Endothelial cell (in vitro differentiated cells): Measurements from ENCODE around the gene DPH1. TPM values are rescaled to one million over a fixed set of nuclear protein-coding genes. Genes with fewer than 3 reads are reported as not detected.

ENCODE experiments used
- DNase-seq: peaks from one replicate; pipeline ENCODE4 v3.0.0; 2021; ENCODE audit warnings: low spot score
- H3K27ac Mint-ChIP-seq: one replicate; pipeline ENCODE4 v1.8.0; 2021; ENCODE audit warnings: mixed read lengths, inconsistent platforms; ENCODE audit not compliant: unreplicated experiment
- H3K27me3 Mint-ChIP-seq: one replicate; pipeline ENCODE4 v1.8.0; 2021; ENCODE audit warnings: mild to moderate bottlenecking, moderate library complexity, mixed read lengths, inconsistent platforms; ENCODE audit not compliant: unreplicated experiment
- H3K36me3 Mint-ChIP-seq: one replicate; pipeline ENCODE4 v1.8.0; 2021; ENCODE audit warnings: mild to moderate bottlenecking, low read depth, mixed read lengths, inconsistent platforms; ENCODE audit not compliant: unreplicated experiment
- H3K4me1 Mint-ChIP-seq: one replicate; pipeline ENCODE4 v1.8.0; 2021; ENCODE audit warnings: mild to moderate bottlenecking, mixed read lengths, inconsistent platforms; ENCODE audit not compliant: unreplicated experiment
- H3K4me3 Mint-ChIP-seq: one replicate; pipeline ENCODE4 v1.8.0; 2021; ENCODE audit warnings: mild to moderate bottlenecking, mixed read lengths, inconsistent platforms; ENCODE audit not compliant: unreplicated experiment
- H3K9me3 Mint-ChIP-seq: one replicate; pipeline ENCODE4 v1.8.0; 2021; ENCODE audit warnings: mixed read lengths, inconsistent platforms; ENCODE audit not compliant: unreplicated experiment
- CTCF ChIP-seq: fragments of 200-600 bp; sonication (generic); IDR thresholded peaks from one replicate; pipeline ENCODE4 v1.5.0; 2021; ENCODE audit warnings: antibody characterized with exemption; ENCODE audit not compliant: unreplicated experiment
- total RNA-seq: library from RNA; stranded (reverse); fragmentation: NEBNext Ultra II Directional; extraction: Animal tissue kit (Norgen Biotek cat#: 25700); gene quantifications from one replicate; pipeline ENCODE4 v1.2.1, GENCODE V29; 2021; ENCODE audit not compliant: unreplicated experiment

DPH1 gene
- total RNA-seq, 1 donor from 2014 or later: 27.1 TPM

DNA sequence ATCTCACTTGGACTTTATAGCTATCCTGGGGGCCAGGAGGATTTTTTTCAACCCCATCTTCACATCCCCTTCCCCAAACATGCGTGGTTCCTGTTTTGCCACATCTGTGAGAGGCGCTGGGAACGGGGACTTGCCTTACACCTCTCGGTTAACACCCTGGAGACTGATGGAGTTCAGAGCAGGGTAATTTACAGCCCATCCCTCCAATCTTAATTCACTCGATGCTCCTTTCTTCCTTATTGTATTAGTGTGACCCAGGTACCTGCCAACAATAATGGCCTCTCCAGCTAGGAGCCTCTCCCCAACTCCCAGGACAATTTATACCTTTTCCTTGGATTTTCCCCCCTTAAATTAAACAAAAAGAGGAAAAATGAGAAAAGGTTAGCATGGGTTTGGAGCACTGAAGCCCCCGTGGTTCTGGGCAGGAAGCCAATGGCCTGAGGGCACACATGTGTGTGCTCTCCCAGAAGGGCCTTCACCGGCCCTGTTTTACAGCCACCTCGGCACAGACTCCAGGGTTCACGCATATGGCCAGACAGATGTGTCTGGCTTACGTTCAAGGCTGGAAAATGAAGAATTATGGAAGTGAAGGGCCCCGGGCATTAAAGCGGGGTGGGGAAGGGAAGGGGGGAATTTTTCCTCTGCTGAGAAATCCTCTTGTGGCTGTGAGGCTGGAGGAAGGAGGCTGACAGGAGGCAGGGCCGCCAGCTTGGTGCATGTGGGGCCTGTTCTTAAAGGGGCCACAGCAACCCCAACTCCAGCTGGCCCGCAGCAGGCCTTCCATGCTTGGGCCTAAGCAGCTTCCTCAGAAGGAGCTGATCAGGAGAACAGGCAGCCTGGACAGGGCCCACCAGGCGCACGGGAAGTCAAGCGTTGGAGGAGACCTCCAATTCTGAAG lies 46.4 kb downstream of the DPH1 start:
- H3K4me3 Mint-ChIP-seq: no peak overlapping the region
- no peak overlapping the region for H3K27ac Mint-ChIP-seq
- no peak for DNase-seq
- peaks cover 7% of the 10 kb centered on the region for H3K4me1 Mint-ChIP-seq
- no peak for TF ChIP-seq CTCF
- H3K27me3 Mint-ChIP-seq: peaks cover 4% of the 10 kb centered on the region
- peaks cover 22% of the 10 kb centered on the region for H3K36me3 Mint-ChIP-seq
- no peaks in the 10 kb centered on the region for H3K9me3 Mint-ChIP-seq

DNA sequence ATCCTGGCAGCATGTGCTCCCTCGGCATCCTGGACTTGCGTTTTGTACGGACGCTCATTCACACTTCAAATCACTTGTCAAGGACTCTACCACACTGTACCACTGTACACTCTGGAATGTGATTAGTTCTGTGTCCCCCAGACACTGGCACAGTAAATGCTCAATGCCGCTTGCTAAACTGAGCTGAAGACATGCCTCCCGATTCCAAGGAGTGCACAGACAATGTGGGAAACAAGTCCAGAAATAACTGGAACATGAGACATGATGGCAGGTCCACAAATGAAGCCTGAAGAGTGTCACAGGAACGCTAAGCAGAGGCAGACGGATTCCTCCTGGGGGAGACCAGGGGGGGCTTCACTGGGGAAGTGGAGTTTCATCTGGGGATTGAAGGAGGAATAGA lies 47.1 kb downstream of the DPH1 start:
- H3K4me1 Mint-ChIP-seq: peaks cover 2% of the 10 kb centered on the region
- TF ChIP-seq CTCF: no peak
- no peak for DNase-seq
- no peaks in the 10 kb centered on the region for H3K9me3 Mint-ChIP-seq
- no peak overlapping the region for H3K27ac Mint-ChIP-seq
- H3K4me3 Mint-ChIP-seq: no peak overlapping the region
- H3K36me3 Mint-ChIP-seq: peaks cover 26% of the 10 kb centered on the region
- H3K27me3 Mint-ChIP-seq: peaks cover 4% of the 10 kb centered on the region

- TF ChIP-seq CTCF: no peak
- Mint-ChIP-seq H3K9me3 (no peaks in the 10 kb centered on the region), H3K27ac (no peak overlapping the region), H3K4me1 (peaks cover 20% of the 10 kb centered on the region), H3K36me3 (peaks cover 41% of the 10 kb centered on the region), H3K27me3 (peaks cover 4% of the 10 kb centered on the region), H3K4me3 (peak overlapping the region; percentile 28)
- no peak for DNase-seq
Measured at GRCh38 chr17:2081564-2081963, 51.6 kb downstream of the DPH1 start.

GRCh38 chr17:2082003-2082781 lies 52.2 kb downstream of the DPH1 start:
- Mint-ChIP-seq H3K36me3 (peaks cover 38% of the 10 kb centered on the region), H3K27me3 (peaks cover 6% of the 10 kb centered on the region), H3K4me1 (peaks cover 26% of the 10 kb centered on the region), H3K4me3 (peak overlapping the region; percentile 28), H3K27ac (no peak overlapping the region), H3K9me3 (no peaks in the 10 kb centered on the region)
- DNase-seq: no peak
- TF ChIP-seq CTCF: no peak
